GM18508 (cell line): ENCODE results near the gene DIAPH1.

Source experiments
- ATAC-seq: cut with Tn5 transposase; IDR thresholded peaks from one replicate; pipeline ENCODE4 v1.9.1; 2021; ENCODE audit warnings: moderate number of reproducible peaks; ENCODE audit not compliant: insufficient read depth, unreplicated experiment

DIAPH1 gene

GRCh38 chr5:141618804-141619554 lies at the start of gene DIAPH1:
Gene DIAPH1 (minus strand): TSS chr5:141619000. CDS start chr5:141618914, 86 bp downstream.
- ATAC-seq = peak; percentile 47

DNA sequence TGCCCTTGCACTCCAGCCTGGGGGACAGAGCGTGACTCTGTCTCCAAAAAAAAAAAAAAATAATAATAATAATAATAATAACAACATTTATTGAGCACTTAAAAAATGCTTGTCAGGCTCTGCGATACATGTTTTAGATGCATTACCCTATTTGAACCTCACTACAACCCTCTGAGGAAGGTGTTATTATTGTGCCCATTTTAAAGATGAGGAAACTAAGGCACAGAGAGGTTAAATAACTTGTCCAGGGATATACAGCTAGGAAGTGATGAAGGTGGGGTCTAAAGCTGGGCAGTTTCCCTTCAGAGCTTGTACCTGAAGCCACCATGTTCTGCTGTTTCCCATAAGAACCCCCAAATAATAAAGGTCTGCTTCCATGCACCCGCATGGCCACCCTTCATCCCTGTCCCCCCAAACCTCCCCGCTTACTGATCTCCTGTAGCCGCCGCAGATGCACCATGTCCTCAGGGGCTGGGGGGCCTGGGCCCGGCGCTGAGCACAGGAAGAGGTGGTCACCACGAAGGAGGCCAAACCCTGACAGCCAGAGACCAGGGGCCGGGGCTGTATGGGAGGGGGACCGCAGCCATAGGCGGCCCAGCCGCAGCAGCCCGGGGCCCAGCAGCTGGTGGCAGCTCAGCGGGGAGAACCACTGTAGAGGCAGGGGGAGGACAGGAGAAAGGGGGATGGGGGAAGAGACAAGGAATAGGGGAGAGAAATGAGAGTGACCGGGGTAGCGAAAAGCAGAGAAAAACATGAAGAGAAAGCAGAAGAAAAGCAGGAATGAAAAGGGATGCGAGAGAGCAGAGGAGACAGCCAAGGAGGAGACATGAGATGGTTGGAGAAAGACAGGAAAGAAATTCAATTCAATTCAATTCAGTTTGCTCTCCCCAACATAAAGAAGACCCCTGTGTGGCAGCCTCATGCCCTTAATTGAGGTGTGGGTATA lies 47.5 kb upstream of the DIAPH1 start:
- ATAC-seq = no peak

DNA sequence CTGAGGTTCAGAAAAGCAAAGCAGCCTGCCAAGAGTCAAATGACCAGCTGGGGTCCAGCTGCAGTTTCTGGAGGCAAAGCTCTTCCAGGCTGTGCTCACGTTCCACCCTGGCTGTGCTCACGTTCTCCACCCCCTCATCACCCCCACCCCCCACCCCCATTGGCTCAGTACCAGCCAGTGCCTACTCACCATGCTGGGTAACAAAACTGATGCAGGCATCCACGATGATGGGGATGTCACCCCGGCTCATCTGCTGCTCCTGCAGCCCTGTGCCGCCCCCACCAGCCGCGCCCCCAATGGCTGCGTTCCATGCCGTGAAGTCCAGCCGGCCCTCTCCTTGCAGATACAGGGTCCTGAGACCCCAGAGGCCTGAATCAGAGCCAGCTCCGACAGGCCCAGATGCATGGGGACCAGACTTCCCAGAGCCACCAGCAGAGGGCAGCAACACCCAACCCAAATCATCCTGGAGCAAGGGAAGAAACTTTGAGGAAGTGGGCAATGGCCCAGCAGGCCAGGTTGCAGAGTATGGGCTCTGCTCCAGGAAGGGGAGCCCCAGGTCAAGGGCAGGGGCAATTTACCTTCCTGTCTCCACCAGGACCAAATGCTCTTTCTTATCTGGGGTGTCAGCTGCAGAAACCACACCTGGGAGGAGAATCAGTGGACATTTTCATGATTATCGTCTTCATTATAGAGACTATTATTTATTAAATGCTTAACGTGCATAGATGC lies 46.1 kb upstream of the DIAPH1 start:
- peak; percentile 71 for ATAC-seq

DNA sequence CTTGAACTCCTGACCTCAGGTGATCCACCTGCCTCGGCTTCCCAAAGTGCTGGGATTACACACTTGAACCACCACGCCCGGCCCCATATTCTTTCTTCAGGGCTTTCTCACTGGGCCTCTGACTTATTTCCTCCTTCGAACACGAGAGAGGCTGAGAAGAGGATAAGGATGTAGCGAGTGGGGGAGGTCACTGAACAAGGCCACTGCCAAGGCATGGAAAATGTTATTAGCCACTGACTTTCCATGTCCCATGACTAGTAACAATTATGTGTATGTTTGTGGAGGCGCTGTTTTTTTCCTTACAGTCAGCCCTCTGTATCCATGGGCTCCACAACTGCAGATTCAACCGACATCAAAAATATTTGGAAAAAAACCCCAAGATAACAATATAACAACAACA lies 44.7 kb upstream of the DIAPH1 start:
- no peak for ATAC-seq

- no peak for ATAC-seq
Measured at GRCh38 chr5:141662028-141662427, 43.2 kb upstream of the DIAPH1 start.

DNA sequence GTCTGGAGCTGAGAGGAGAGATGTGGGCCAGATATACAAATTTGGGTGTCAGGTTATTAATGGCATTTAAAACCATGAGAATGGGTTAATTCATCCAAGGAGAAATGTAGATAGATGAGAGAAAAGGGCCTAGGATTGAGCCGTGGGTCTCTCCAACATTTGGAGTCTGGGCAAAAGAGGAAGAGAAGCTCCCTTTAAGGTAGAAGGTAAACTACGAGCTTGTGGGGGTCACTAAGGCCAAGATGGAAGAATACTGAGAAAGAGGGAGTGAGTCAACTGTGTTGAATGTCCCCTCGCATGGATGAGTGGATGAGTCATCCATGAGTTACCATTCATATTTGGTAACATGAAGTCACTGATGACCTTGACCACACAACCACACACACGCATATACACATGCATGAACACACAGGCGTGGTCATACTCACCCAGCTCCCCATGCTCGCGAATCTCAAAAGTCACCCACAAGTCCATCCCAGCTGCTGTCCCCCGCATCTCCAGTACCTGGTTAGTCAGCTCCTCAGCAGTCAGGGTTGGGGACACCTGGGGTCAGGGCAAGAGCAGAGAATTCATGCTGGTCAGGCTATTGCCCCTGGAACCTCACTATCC lies 39.2 kb upstream of the DIAPH1 start:
- peak; percentile 58 for ATAC-seq

DNA sequence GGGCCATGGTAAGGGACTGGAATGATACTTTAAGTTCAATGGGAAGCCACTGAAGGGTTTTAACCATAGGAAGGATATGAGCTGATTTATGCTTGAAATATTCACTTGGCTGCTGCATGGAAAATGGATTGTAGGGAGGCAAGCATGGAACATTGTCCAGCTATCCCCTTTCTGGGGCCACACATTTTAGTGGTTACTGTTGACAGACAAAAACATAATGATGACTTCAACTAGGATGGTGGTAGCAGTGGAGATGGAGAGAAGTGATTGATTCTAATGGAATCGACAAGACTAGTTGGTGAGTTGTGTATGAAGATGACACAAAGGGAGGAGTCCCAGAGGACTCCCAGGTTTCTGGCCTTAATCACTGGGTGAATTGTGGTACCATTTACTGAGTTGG lies 38.6 kb upstream of the DIAPH1 start:
- no peak for ATAC-seq

- ATAC-seq = no peak
Measured at GRCh38 chr5:141656396-141656795, 37.6 kb upstream of the DIAPH1 start.

DNA sequence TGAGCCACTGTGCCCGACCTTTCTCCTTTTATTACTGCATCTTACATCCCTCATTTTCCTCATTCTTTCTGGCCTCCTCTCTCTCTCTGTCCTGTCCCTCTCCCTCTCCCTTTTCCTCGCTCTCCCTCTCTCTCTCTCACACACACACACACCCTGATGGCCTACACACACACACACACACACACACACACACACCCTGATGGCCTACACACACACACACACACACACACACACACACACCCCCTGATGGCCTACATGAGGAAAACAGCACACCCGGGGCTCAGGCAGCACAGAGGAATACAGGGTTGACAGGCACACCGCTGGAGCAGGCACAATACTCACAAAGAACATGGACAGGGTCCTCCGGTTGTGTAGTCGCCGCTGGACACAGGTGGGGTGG lies 36.2 kb upstream of the DIAPH1 start:
- no peak for ATAC-seq

GRCh38 chr5:141654298-141654697 lies 35.5 kb upstream of the DIAPH1 start:
- ATAC-seq = no peak

DNA sequence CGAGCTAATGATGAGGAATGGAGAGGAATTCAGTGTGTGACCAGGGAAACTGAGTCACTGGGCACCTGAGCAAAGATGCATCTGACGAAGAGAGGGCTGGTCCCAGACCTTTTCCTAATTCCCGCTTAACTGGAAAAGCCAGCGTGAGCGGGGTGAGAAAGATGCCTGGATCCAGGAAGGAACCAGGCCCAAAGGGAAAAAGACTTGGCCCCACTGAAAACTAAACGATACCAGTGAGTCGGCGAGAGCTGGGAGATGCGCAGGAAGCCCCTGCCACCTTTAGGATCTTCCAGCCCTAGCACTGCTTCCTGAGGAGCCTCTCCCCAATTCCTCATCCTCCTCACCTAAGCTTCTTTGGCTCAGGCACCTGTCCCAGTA lies 32.9 kb upstream of the DIAPH1 start:
- ATAC-seq = no peak

DNA sequence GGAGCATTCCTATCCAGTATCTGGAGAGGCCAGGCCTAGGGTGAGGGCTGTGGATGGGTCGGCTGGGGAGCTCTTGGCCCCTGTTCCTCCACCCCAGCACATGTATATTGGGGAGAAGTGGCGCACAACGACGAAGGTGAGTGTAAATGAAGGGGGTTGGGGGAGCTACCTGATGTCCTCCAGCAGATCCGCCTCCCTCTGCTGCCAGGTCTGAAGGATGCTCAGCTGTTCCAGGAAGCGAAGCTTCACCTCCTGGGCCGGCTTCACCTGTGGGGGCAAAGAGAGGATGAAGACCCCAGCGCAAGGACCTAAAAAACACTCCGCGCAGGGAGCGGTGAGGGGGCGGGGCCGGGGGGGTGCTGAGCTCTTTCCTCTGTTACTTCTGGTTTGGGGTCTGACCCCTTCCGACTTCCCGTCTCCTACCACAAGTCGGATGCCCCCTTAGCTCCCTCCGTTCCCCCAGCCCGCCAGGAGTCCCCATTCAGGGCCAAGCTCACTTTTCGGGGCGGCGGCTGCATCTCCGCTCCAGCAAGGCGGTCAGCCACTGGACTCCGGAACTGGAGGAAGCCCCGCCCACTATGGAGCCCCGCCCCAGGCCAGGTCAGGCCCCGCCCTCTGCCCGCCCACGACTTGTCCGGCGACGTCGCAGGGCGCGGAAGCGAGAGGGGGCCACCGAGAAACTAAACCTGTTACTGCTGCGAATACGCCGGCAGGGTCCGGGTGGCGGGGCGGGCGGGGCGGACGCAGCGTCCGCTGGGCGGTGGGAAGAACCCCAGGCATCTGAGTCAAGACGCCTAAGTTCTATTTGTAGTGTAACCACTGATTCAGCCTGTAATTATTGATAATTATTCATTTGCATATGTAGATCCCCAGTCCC lies 32.3 kb upstream of the DIAPH1 start, which contains the start of gene FCHSD1:
TSS of gene FCHSD1 (minus strand) at position 568 of the 877 bp plus-strand sequence. CDS start at position 518, 50 bp downstream.
- peak; percentile 74 for ATAC-seq

DNA sequence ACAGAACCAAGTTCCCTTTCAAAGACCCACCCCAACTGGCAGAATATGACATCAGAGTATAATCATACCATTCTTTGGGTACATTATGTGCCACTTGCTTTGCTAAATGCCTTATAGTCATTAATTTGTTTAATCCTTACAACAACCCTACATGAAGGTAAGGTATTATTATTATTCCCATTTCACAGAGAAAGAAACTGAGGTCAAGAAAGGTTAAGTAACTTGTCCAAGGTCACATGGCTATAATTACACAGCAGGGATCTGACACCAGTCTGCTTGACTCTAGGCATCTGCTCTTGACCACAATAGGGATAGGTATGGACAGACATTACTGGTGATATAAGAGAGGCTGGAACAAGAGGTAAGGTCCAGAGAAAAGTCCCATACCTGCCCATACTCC lies 31.2 kb upstream of the DIAPH1 start:
- ATAC-seq = no peak

DNA sequence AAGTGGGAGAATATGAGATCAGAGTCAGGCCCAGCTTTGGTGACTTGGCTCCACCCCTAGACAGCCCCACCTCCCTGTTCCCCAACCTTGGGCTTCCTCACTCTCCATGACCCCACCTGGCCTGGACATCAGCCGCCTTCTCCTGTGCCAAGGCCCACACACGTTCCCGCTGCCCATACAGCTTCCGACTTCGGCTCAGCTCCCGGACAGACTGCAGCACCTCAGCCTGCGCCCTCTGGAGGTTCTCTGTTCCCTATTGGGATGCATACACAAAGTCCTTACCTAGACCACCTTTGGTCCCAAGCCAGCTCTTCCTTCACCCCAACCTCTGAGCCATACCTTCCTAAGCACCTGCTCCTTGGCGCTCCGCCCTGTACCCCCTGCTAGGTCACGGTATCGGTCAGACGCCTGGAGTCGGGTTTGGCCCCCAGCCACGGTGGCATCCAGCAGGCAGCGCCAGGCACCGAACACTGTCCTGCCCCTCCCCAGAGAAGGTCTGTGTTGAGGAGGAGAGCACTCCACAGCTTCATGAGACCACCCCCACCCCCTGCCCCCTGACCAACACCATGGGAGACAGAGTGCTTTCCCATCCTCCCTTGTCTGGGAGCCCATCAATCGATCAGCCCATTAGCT lies 30.4 kb upstream of the DIAPH1 start:
- ATAC-seq = no peak

- ATAC-seq = no peak
Measured at GRCh38 chr5:141647851-141648250, 29.1 kb upstream of the DIAPH1 start.

DNA sequence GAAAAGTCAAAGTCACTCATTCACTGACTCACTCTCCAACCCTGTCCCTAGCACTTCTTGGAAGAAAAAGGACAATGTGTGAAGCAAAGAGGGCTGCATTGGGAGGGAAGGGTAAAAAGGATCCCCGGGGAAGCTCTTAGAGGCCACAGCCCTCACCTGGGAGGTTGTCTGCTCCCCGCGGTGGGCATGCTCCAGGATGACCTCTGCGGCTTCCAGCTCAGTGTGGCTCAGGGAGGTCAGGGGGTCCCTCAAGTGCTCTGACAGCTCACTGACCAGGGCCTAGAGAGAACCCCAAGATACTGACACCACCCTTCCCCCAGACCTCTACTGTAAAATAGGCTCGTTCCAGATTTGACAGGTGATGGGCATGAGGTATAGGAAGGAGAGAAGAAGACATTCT lies 28.4 kb upstream of the DIAPH1 start:
- no peak for ATAC-seq

- ATAC-seq = no peak
Measured at GRCh38 chr5:141646026-141646425, 27.2 kb upstream of the DIAPH1 start.

- ATAC-seq = peak; percentile 51
Measured at GRCh38 chr5:141641634-141642267, 23.0 kb upstream of the DIAPH1 start.
